ENCODE measurements around the gene PTPRM. TPM values are rescaled to one million over a fixed set of nuclear protein-coding genes. Genes with fewer than 3 reads are reported as not detected.

Gene PTPRM
- total RNA-seq, 1 experiment from 2014 or later: 6.2 TPM

DNA sequence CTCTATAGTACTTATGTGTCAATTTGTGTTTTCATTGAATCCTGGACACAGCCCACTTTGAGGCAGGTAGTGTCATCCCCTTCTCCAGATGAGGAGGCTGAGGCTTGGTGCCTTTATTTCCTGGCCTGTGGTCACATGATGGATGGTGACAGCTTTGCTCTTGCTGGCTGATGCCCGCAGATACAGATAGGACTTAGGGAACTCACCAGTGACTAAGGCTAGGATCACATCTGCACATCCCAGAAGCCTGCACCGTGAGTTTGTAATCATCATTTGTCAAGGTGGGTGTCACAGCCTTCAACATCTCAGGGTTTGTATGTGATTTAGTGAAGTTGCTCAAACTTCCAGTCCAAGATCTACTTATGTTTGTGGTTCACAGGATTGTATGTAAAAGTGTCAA, 747.0 kb downstream of the PTPRM start:
- H3K4ac ChIP-seq (ENCODE audit: low read depth, low read length): no peak overlapping the region
- no peak overlapping the region for H2BK12ac ChIP-seq (ENCODE audit: insufficient read length, low read depth, low read length)
- no peak overlapping the region for H3K18ac ChIP-seq (ENCODE audit: insufficient read length, low read depth, low read length)
- no peak overlapping the region for H3T11ph ChIP-seq (ENCODE audit: low read length)
- no peak overlapping the region for H4K5ac ChIP-seq (ENCODE audit: insufficient read length, low read depth, low read length)
- H4K91ac ChIP-seq (ENCODE audit: insufficient read length, low read depth, low read length): no peak overlapping the region
- no peaks in the 10 kb centered on the region for H3K27me3 ChIP-seq (ENCODE audit: insufficient read depth, low read length)
- no peak overlapping the region for H3K56ac ChIP-seq (ENCODE audit: insufficient read length, low read depth, low read length)
- peaks cover 18 to 32% of the 10 kb centered on the region in 2 experiments for H3K4me1 Mint-ChIP-seq
- H3K36me3 Mint-ChIP-seq (ENCODE audit: insufficient read depth in 1 of 3, low read depth in 3 of 3): peaks cover 0 to under 1% (median 0%) of the 10 kb centered on the region in 3 experiments; a peak in 2 of 7 replicates
- H2BK15ac ChIP-seq (ENCODE audit: low read depth, low read length): no peak overlapping the region
- no peaks in the 10 kb centered on the region for H4K20me1 ChIP-seq (ENCODE audit: control insufficient read depth, insufficient read depth, insufficient read length)
- no peak overlapping the region for H3K4me3 Mint-ChIP-seq
- H2BK5ac ChIP-seq (ENCODE audit: insufficient read length, low read length): no peak overlapping the region
- no peak overlapping the region for H3K4me2 ChIP-seq (ENCODE audit: insufficient read depth, insufficient read length, low read length)
- H3K9me3 ChIP-seq (ENCODE audit: control insufficient read depth, low read depth, low read length): no peaks in the 10 kb centered on the region
- no peaks in the 10 kb centered on the region for H3K9me3 Mint-ChIP-seq
- no CpG with 5 or more reads among the region's 2 CpGs for WGBS (ENCODE audit: extremely low coverage, insufficient read length, low lambda C conversion rate)
- DNase-seq: no peak
- peaks cover 6% of the 10 kb centered on the region for H3K4me1 ChIP-seq (ENCODE audit: insufficient read depth, low read length)
- H2AFZ ChIP-seq (ENCODE audit: low read length): no peak overlapping the region
- H3K14ac ChIP-seq (ENCODE audit: insufficient read depth, low read length): no peak overlapping the region
- H4K8ac ChIP-seq (replicated peaks; ENCODE audit: insufficient read length, low read depth, low read length): no peak overlapping the region
- TF ChIP-seq, protein P1, sequence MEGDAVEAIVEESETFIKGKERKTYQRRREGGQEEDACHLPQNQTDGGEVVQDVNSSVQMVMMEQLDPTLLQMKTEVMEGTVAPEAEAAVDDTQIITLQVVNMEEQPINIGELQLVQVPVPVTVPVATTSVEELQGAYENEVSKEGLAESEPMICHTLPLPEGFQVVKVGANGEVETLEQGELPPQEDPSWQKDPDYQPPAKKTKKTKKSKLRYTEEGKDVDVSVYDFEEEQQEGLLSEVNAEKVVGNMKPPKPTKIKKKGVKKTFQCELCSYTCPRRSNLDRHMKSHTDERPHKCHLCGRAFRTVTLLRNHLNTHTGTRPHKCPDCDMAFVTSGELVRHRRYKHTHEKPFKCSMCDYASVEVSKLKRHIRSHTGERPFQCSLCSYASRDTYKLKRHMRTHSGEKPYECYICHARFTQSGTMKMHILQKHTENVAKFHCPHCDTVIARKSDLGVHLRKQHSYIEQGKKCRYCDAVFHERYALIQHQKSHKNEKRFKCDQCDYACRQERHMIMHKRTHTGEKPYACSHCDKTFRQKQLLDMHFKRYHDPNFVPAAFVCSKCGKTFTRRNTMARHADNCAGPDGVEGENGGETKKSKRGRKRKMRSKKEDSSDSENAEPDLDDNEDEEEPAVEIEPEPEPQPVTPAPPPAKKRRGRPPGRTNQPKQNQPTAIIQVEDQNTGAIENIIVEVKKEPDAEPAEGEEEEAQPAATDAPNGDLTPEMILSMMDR (conservative IDR thresholded peaks at IDR 0.05): no peak
- no peak overlapping the region for H2AK5ac ChIP-seq (ENCODE audit: insufficient read length, low read length)
- H3K79me1 ChIP-seq (ENCODE audit: insufficient read depth, low read depth, low read length, poor library complexity, severe bottlenecking): no peaks in the 10 kb centered on the region
- H2BK20ac ChIP-seq (ENCODE audit: low read depth, low read length, poor library complexity, severe bottlenecking): no peak overlapping the region
- H3K27ac Mint-ChIP-seq: no peak overlapping the region
- no peak overlapping the region for H3K27ac ChIP-seq (ENCODE audit: insufficient read length, low read depth, low read length)
- H2BK120ac ChIP-seq (ENCODE audit: low read depth, low read length, poor library complexity, severe bottlenecking): no peak overlapping the region
- no peaks in the 10 kb centered on the region for H3K27me3 Mint-ChIP-seq (ENCODE audit: low read depth)
- H3K9ac ChIP-seq (ENCODE audit: extremely low read depth, insufficient read length, low read length): no peak overlapping the region
- H3K23ac ChIP-seq (ENCODE audit: insufficient read length, low read depth, low read length): no peak overlapping the region
- no peaks in the 10 kb centered on the region for H3K79me2 ChIP-seq (ENCODE audit: insufficient read depth, low read length)
- H3K23me2 ChIP-seq (ENCODE audit: insufficient read length, low read depth, low read length, poor library complexity, severe bottlenecking): no peaks in the 10 kb centered on the region
